ENCODE results near the gene GALNTL6.
"Not testable (repeated sequence)": the region's sequence is repeated elsewhere in the genome, so short reads cannot be mapped to it uniquely, and the experiment has no call there.

GALNTL6 gene

GRCh38 chr4:172412851-172413580 is 599.8 kb downstream of the GALNTL6 start:
- no peak for DNase-seq

- DNase-seq, result not testable (repeated sequence)
Observed at GRCh38 chr4:172428979-172429378, 615.8 kb downstream of the GALNTL6 start.

- DNase-seq, result no peak
Observed at GRCh38 chr4:172480471-172480870, 667.3 kb downstream of the GALNTL6 start.

DNA sequence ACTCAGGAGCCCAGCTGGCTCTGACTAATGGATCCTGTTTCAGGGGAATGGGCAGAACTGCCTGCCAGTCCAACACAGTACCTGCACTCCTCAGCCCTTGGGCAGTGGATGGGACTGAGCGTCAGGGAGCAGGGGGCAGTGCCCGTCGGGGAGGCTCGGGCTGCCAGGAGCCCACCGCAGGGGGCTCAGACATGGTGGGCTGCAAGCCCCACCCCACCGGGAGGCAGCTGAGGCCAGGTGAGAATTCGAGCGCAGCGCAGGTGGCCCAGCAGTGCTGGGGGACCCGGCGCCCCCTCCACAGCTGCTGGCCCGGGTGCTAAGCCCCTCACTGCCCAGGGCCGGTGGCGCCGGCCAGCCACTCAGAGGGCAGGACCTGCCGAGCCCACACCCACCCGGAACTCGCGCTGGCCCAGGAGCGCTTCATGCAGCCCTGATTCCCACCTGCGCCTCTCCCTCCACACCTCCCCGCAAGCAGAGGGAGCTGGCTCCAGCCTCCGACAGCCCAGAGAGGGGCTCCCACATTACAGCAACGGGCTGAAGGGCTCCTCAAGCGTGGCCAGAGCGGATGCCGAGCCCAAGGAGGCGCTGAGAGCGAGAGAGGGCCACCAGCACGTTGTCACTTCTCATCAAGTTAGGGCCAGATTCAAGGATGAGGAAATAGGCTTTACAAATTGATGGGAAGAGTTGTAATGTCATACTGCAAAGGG is 668.8 kb downstream of the GALNTL6 start:
- DNase-seq, result no peak

GRCh38 chr4:172485007-172485406 is 671.8 kb downstream of the GALNTL6 start:
- no peak for DNase-seq

DNA sequence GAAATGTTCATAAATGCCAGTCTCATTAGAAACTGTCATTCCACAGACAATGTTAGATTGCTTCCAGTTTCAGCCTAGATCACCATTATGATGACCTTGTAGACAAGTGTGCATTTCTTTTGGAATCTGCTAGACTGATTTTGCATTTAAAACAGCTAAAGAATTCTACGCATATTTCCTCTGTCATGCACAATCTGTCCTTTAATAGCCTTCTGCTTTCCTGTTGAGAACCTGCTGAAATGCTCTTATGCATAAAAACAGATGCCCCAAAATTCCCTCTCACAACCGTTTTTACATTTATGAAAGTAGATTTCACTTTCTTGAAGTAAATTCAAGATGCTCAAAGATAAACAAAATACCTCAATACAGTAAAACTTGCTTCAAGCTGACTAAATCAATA is 673.3 kb downstream of the GALNTL6 start:
- no peak for DNase-seq

GRCh38 chr4:172489861-172490260 is 676.7 kb downstream of the GALNTL6 start:
- no peak for DNase-seq

GRCh38 chr4:172495769-172496168 is 682.6 kb downstream of the GALNTL6 start:
- DNase-seq, result no peak

DNA sequence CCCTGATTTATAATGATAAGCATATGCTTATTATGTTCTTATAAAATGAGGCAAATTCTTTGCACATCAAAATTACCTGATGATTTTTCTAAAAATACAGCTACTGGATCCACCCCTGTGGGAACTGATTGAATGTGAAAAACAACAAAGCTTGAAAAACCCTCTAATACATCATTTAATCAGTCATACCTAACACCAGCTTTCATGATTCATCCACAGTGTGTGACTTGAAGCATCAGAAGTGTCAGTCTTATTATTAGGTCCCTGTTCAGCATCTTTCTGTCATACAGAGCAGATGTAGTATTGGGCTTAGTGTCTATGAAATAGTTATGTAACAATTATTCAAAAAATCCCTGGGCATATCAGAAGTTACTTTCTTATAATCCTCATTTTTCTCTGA is 684.1 kb downstream of the GALNTL6 start:
- DNase-seq, result no peak

DNA sequence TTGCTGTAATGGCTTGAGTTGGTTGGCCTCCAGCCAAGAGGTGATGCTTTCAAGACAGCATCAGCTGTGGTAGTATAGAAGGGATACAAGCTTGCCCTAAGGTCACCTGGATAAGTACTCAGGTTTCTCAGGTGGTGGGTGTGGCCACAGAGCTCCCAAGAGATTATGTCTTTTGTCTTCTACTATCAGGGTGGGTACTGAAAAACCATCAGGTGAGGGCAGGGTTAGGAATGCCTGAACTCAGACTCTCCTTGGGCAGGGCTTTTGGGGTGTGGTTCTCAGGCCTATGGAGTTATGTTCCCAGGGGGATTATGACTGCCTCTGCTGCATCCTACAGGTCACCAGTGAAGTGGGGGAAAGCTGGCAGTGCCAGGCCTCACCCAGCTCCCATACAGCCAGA is 700.8 kb downstream of the GALNTL6 start:
- no peak for DNase-seq

DNA sequence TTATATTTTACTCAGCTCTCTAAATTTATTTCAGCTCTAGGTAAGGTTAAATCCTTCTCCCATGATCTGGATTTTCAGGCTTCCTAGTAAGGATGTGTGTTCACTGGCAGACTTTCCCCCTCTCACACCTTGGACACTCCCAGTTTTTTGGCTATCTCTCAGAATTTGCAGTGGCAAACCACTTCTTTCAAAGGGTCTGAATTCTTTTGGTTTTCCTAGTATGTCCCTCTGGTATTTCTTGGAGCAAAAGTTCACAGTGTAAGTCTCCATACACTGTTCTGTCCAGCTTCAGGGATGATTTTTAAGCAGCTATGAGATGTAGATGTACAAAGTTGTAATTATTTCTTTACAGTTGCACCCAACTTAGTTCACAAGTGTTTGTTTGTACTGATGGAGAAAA is 701.6 kb downstream of the GALNTL6 start:
- DNase-seq, result no peak

DNA sequence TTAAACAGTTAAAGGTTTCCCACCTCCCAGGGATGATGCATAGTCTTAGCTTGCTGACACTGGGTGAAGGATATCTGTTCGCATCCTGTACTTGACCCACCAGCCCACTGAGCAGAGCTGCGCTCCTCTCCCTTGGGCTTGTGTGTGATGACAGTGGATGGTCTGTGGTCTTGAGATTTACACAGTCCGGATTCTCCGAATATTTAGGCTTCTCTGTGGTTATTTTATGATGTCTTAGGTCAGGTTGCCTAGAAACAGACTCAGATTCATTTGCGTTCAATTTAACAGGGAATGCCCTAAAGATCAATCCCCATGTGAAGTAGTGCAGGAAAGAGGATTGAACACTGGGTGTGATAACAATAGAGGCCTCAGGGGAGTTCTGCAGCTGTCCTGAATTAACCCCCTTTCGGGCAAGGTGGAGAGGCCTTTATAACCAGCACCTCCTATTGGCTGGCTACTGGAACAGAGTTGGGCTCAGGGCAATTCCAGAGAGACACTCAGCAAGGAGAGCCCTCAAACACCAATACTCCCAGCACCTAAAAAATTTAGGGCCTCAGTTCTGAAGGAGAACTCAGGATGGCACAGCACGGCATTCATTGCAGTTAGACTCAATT is 702.2 kb downstream of the GALNTL6 start:
- DNase-seq, result no peak

GRCh38 chr4:172517391-172517790 is 704.2 kb downstream of the GALNTL6 start:
- DNase-seq, result no peak

GRCh38 chr4:172521248-172521647 is 708.0 kb downstream of the GALNTL6 start:
- DNase-seq, result no peak

- DNase-seq, result no peak
Observed at GRCh38 chr4:172521680-172522079, 708.5 kb downstream of the GALNTL6 start.

GRCh38 chr4:172543249-172543648 is 730.0 kb downstream of the GALNTL6 start:
- no peak for DNase-seq

DNA sequence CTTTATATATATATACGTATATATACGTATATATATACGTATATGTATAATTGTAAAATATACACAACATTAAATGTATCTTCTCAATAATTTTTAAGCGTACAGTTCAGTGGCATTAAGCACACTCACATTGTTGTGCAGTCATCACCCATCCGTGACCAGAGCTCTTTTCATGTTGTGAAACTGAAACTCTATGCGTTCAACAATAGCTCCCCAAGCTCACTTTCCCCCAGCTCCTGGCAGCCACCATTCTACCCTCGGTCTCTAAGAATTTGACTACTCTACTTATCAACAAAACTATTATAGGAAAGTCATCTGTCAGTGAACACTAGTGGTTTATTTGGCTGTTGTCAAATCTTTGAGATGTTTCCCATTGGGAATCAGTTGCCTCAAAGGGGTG is 733.6 kb downstream of the GALNTL6 start:
- DNase-seq, result no peak

- DNase-seq, result no peak
Observed at GRCh38 chr4:172547724-172548123, 734.5 kb downstream of the GALNTL6 start.

DNA sequence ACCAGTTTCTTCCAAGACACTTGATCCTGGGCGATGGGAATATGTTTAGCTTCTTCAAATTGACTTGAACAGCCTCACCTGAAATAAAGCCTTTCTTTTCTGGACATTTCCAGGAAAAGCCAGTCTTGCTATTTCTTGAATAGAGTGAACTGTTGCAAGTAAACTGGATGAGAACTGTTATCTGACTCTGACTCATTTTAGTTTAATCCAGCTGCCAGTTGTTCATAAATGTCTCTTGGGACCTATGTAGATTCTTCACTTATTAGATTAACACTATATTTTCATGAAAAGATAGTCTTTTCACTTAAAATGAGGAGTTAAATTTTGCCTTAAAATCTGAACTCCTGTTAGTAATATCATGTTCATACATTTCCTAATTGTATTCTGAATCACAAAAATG is 740.0 kb downstream of the GALNTL6 start:
- DNase-seq, result no peak

DNA sequence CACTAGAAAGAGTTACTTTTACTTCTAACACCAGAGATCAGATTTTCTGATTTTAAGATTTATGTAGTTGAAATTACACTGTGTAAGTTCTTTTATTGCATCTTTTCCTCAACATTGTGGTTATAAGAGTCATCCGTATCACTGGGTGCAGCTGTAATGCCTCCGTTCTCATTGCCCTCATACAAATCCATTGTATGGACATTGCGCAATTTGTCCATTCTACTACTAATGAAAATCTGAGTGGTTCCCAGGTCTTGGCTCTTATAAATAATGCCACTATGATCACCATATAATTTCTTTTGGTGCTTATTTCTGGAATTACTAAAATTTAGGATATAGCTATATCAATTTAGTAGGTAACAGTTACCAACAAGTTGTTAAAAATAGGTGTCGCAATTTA is 741.4 kb downstream of the GALNTL6 start:
- DNase-seq, result no peak

DNA sequence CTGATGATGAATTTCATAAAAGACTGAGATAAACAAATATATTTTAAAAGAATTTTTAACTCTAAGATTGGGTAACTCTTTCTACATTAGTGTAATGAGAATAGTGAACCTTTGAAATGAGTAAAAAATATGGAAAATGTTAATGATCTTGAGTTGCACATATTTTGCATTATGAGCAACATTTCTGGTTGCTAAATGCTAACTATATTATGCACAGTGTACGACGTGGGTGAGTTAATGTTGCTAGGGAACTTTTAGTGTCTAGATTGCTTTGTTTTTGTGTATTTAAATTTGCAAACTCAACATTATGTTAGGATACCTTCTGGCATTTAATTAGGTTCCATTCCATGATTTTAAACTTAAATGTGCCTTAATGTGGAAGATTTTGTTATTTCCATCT is 742.5 kb downstream of the GALNTL6 start:
- DNase-seq, result no peak

- no peak for DNase-seq
Observed at GRCh38 chr4:172573899-172574298, 760.7 kb downstream of the GALNTL6 start.

- no peak for DNase-seq
Observed at GRCh38 chr4:172578712-172579111, 765.5 kb downstream of the GALNTL6 start.

DNA sequence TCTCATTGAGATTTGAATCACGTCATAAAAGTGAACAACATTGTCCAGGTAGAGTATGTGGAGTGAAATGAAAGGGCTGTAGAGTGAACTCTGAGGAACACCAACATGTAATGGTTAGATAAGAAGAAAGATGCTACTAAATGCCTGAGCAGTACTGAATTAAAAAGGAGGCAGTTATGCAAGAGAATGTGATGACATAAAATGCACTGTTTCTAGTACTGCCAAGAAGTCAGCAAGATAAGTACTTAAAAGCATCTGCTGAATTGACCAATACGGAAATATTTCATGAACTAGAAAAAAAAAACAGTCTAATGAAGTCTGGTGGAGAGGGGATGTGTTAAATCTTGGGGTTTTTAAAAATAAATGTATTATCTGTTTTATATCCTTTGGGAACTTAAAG is 771.6 kb downstream of the GALNTL6 start:
- no peak for DNase-seq
